HepG2 (cell line): ENCODE results near the gene ELAPOR1. TPM values are rescaled to one million over a fixed set of nuclear protein-coding genes. Genes with fewer than 3 reads are reported as not detected.
A peak's percentile ranks its signal among the peaks of the same experiment; 100 is the strongest.

Source experiments
- HOXA3 ChIP-seq: sonication (generic); formaldehyde crosslinking; IDR thresholded peaks from 2 replicates; pipeline ENCODE4 v1.5.0; 2020; ENCODE audit warnings: missing genetic modification reagents
- MBD4 ChIP-seq: IDR thresholded peaks from 2 replicates; pipeline ENCODE4 v1.6.1; 2012; ENCODE audit warnings: low read length, inconsistent platforms, borderline replicate concordance
- MTF1 ChIP-seq: sonication (generic); formaldehyde crosslinking; IDR thresholded peaks from 2 replicates; pipeline ENCODE4 v1.5.0; 2020; ENCODE audit warnings: missing genetic modification reagents
- PAWR ChIP-seq: sonication (generic); formaldehyde crosslinking; IDR thresholded peaks from 2 replicates; pipeline ENCODE4 v1.4.0; 2020; ENCODE audit warnings: missing genetic modification reagents, mild to moderate bottlenecking, borderline replicate concordance
- PITX1 ChIP-seq: sonication (generic); formaldehyde crosslinking; IDR thresholded peaks from 2 replicates; pipeline ENCODE4 v1.5.1; 2020; ENCODE audit warnings: mild to moderate bottlenecking, missing genetic modification reagents
- RARA ChIP-seq: IDR thresholded peaks from 2 replicates; pipeline ENCODE4 v1.6.1; 2016; ENCODE audit warnings: missing genetic modification reagents, missing compliant biosample characterization
- RBM22 ChIP-seq: fragments of 200-400 bp; formaldehyde crosslinking; optimal IDR thresholded peaks from 2 replicates; pipeline ENCODE3; 2017; ENCODE audit warnings: mild to moderate bottlenecking, low read length, moderate library complexity
- SOX6 ChIP-seq, 2 experiments: fragments of 450-650 bp in 1 of 2; sonication (generic) in 1 of 2; formaldehyde crosslinking in 1 of 2; IDR thresholded peaks; 2 replicates each; pipeline versions ENCODE4 v1.4.0 to v1.6.1; 2017 to 2020; ENCODE audit warnings: antibody characterized with exemption in 1 of 2, mild to moderate bottlenecking in 1 of 2, missing genetic modification reagents in 1 of 2
- ZNF232 ChIP-seq: sonication (generic); formaldehyde crosslinking; IDR thresholded peaks from 2 replicates; pipeline ENCODE4 v1.4.0; 2020; ENCODE audit warnings: missing genetic modification reagents, borderline replicate concordance
- ZNF446 ChIP-seq: sonication (generic); formaldehyde crosslinking; IDR thresholded peaks from 2 replicates; pipeline ENCODE4 v1.5.0; 2020; ENCODE audit warnings: mild to moderate bottlenecking, missing genetic modification reagents
- ZNF501 ChIP-seq: sonication (generic); formaldehyde crosslinking; IDR thresholded peaks from 2 replicates; pipeline ENCODE4 v1.5.1; 2020; ENCODE audit warnings: mild to moderate bottlenecking, moderate library complexity, missing genetic modification reagents
- ZNF616 ChIP-seq: sonication (generic); formaldehyde crosslinking; IDR thresholded peaks from 2 replicates; pipeline ENCODE4 v1.5.0; 2020; ENCODE audit warnings: low read depth, mild to moderate bottlenecking, missing genetic modification reagents
- ZNF816 ChIP-seq: sonication (generic); formaldehyde crosslinking; IDR thresholded peaks from 2 replicates; pipeline ENCODE4 v1.8.0; 2022; ENCODE audit warnings: missing genetic modification reagents, mild to moderate bottlenecking, borderline replicate concordance
- polyA plus RNA-seq, 8 experiments: library from polyadenylated mRNA; depleted of rRNA in 3 of 8; stranded (reverse) in 7 of 8; unstranded in 1 of 8; fragments of >200 nt; fragmentation: Illumina TruSeq in 4 of 8; extraction: Trizol in 4 of 8; gene quantifications; 2 replicates each; pipeline versions ENCODE4 v1.2.1 to v1.2.3, GENCODE V29; 2011 to 2016; ENCODE audit warnings: low read depth in 4 of 8, missing spikeins in 1 of 8, mixed read lengths in 1 of 8; ENCODE audit not compliant: insufficient read depth in 1 of 8
- total RNA-seq, 5 experiments: library from RNA; depleted of rRNA; stranded (reverse); fragments of >200 nt; fragmentation: Illumina TruSeq; extraction: Trizol; gene quantifications; 2 replicates each; pipeline ENCODE4 v1.2.3, GENCODE V29; 2016; ENCODE audit warnings: low read depth in 1 of 5
- TF ChIP-seq, protein P1 (sequence below): sonication (generic); formaldehyde crosslinking; IDR thresholded peaks from 2 replicates; pipeline ENCODE4 v1.4.0; 2020; ENCODE audit warnings: missing genetic modification reagents
- TF ChIP-seq, protein P2 (sequence below): sonication (generic); formaldehyde crosslinking; conservative IDR thresholded peaks from 2 replicates; pipeline ENCODE4 v1.8.0; 2022; ENCODE audit warnings: mild to moderate bottlenecking, moderate library complexity, missing genetic modification reagents
- TF ChIP-seq, protein P3 (sequence below): sonication (generic); formaldehyde crosslinking; IDR thresholded peaks from 2 replicates; pipeline ENCODE4 v1.4.0; 2020; ENCODE audit warnings: missing genetic modification reagents
- TF ChIP-seq, protein P4 (sequence below), 2 experiments: fragments of 450-650 bp in 1 of 2; sonication (generic) in 1 of 2; formaldehyde crosslinking; IDR thresholded peaks; 2 replicates each; pipeline versions ENCODE4 v1.5.0 to v1.8.0; 2020 to 2022; ENCODE audit warnings: mild to moderate bottlenecking in 1 of 2, missing genetic modification reagents in 1 of 2
- TF ChIP-seq, protein P5 (sequence below): fragments of 450-650 bp; IDR thresholded peaks from 2 replicates; pipeline ENCODE4 v1.6.1; 2017; ENCODE audit warnings: mild to moderate bottlenecking
- TF ChIP-seq, protein P6 (sequence below): sonication (generic); formaldehyde crosslinking; conservative IDR thresholded peaks from 2 replicates; pipeline ENCODE4 v1.8.1; 2023; ENCODE audit warnings: missing genetic modification reagents

ELAPOR1 gene
- total and polyA plus RNA-seq, 2 of the 13 experiments (the other 11 are each of a cell fraction or from before 2014, with no cell fraction given) = 0.13 to 0.20 TPM

DNA sequence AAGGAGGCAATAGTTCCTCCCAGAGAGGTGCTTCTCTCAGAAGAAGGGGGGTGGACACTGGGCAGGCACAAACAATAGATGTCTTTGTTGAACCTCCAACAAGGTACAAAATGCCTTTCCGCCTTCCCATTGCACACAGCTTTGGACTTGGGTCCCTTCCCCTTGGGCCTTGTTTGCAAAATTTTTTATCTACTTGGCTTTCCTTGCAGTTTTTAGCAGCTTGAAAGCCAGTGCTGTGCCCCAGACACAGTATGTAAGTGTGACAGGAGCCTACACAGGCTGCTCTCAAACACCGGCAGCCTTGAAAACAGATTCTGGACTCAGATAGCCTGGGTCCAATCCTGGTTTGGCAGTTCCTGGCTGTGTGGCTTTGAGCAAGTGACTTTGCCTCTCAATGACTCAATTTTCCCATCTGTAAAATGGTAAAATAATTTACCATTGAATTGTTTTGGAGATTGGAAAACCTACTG lies 43.0 kb downstream of the ELAPOR1 start (continued):
- TF ChIP-seq, protein P1, sequence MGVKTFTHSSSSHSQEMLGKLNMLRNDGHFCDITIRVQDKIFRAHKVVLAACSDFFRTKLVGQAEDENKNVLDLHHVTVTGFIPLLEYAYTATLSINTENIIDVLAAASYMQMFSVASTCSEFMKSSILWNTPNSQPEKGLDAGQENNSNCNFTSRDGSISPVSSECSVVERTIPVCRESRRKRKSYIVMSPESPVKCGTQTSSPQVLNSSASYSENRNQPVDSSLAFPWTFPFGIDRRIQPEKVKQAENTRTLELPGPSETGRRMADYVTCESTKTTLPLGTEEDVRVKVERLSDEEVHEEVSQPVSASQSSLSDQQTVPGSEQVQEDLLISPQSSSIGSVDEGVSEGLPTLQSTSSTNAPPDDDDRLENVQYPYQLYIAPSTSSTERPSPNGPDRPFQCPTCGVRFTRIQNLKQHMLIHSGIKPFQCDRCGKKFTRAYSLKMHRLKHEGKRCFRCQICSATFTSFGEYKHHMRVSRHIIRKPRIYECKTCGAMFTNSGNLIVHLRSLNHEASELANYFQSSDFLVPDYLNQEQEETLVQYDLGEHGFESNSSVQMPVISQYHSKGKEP (CRISPR knock-in tag) = no peak
- TF ChIP-seq, protein P2, sequence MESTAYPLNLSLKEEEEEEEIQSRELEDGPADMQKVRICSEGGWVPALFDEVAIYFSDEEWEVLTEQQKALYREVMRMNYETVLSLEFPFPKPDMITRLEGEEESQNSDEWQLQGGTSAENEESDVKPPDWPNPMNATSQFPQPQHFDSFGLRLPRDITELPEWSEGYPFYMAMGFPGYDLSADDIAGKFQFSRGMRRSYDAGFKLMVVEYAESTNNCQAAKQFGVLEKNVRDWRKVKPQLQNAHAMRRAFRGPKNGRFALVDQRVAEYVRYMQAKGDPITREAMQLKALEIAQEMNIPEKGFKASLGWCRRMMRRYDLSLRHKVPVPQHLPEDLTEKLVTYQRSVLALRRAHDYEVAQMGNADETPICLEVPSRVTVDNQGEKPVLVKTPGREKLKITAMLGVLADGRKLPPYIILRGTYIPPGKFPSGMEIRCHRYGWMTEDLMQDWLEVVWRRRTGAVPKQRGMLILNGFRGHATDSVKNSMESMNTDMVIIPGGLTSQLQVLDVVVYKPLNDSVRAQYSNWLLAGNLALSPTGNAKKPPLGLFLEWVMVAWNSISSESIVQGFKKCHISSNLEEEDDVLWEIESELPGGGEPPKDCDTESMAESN (CRISPR knock-in tag) = no peak; the same call in 1 of the 2 replicates
- no peak for TF ChIP-seq ZNF232
- TF ChIP-seq SOX6 (IDR thresholded peaks at IDR 0.05) = no peak
- peak; percentile 95 for TF ChIP-seq SOX6 (CRISPR knock-in tag; IDR thresholded peaks at IDR 0.05)
- TF ChIP-seq, protein P3, sequence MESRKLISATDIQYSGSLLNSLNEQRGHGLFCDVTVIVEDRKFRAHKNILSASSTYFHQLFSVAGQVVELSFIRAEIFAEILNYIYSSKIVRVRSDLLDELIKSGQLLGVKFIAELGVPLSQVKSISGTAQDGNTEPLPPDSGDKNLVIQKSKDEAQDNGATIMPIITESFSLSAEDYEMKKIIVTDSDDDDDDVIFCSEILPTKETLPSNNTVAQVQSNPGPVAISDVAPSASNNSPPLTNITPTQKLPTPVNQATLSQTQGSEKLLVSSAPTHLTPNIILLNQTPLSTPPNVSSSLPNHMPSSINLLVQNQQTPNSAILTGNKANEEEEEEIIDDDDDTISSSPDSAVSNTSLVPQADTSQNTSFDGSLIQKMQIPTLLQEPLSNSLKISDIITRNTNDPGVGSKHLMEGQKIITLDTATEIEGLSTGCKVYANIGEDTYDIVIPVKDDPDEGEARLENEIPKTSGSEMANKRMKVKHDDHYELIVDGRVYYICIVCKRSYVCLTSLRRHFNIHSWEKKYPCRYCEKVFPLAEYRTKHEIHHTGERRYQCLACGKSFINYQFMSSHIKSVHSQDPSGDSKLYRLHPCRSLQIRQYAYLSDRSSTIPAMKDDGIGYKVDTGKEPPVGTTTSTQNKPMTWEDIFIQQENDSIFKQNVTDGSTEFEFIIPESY (CRISPR knock-in tag) = no peak
- 0 out of 2 replicates have a peak, but pooled peaks have one; percentile 26 for TF ChIP-seq ZNF501 (CRISPR knock-in tag)
- no peak for TF ChIP-seq RBM22
- TF ChIP-seq, protein P4, sequence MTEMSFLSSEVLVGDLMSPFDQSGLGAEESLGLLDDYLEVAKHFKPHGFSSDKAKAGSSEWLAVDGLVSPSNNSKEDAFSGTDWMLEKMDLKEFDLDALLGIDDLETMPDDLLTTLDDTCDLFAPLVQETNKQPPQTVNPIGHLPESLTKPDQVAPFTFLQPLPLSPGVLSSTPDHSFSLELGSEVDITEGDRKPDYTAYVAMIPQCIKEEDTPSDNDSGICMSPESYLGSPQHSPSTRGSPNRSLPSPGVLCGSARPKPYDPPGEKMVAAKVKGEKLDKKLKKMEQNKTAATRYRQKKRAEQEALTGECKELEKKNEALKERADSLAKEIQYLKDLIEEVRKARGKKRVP (CRISPR knock-in tag; IDR thresholded peaks at IDR 0.05) = no peak
- no peak for TF ChIP-seq ZNF816 (CRISPR knock-in tag)
- TF ChIP-seq, protein P5, sequence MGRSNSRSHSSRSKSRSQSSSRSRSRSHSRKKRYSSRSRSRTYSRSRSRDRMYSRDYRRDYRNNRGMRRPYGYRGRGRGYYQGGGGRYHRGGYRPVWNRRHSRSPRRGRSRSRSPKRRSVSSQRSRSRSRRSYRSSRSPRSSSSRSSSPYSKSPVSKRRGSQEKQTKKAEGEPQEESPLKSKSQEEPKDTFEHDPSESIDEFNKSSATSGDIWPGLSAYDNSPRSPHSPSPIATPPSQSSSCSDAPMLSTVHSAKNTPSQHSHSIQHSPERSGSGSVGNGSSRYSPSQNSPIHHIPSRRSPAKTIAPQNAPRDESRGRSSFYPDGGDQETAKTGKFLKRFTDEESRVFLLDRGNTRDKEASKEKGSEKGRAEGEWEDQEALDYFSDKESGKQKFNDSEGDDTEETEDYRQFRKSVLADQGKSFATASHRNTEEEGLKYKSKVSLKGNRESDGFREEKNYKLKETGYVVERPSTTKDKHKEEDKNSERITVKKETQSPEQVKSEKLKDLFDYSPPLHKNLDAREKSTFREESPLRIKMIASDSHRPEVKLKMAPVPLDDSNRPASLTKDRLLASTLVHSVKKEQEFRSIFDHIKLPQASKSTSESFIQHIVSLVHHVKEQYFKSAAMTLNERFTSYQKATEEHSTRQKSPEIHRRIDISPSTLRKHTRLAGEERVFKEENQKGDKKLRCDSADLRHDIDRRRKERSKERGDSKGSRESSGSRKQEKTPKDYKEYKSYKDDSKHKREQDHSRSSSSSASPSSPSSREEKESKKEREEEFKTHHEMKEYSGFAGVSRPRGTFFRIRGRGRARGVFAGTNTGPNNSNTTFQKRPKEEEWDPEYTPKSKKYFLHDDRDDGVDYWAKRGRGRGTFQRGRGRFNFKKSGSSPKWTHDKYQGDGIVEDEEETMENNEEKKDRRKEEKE = no peak
- peak; percentile 55; the same call in 1 of the 2 replicates for TF ChIP-seq HOXA3 (CRISPR knock-in tag)
- TF ChIP-seq MTF1 (CRISPR knock-in tag) = no peak
- no peak for TF ChIP-seq MBD4
- TF ChIP-seq ZNF446 (CRISPR knock-in tag) = no peak
- TF ChIP-seq, protein P6, sequence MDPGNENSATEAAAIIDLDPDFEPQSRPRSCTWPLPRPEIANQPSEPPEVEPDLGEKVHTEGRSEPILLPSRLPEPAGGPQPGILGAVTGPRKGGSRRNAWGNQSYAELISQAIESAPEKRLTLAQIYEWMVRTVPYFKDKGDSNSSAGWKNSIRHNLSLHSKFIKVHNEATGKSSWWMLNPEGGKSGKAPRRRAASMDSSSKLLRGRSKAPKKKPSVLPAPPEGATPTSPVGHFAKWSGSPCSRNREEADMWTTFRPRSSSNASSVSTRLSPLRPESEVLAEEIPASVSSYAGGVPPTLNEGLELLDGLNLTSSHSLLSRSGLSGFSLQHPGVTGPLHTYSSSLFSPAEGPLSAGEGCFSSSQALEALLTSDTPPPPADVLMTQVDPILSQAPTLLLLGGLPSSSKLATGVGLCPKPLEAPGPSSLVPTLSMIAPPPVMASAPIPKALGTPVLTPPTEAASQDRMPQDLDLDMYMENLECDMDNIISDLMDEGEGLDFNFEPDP (CRISPR knock-in tag) = no peak
- TF ChIP-seq PAWR (CRISPR knock-in tag) = no peak
- TF ChIP-seq PITX1 (CRISPR knock-in tag) = 0 out of 2 replicates have a peak, but pooled peaks have one; percentile 39
- no peak for TF ChIP-seq RARA (CRISPR knock-in tag)
- TF ChIP-seq ZNF616 (CRISPR knock-in tag) = no peak
